Transverse colon (tissue), 4 donors: ENCODE data around the gene ANTXR2. TPM values are rescaled to one million over a fixed set of nuclear protein-coding genes. Genes with fewer than 3 reads are reported as not detected.
A peak's percentile ranks its signal among the peaks of the same experiment; 100 is the strongest.

Experiments
- DNase-seq: peaks from one replicate; pipeline ENCODE4 v3.0.0-alpha.2; 2019
- H3K27ac ChIP-seq, 4 donors: fragments of 200-600 bp; sonication (generic); 2 replicates each; pipeline ENCODE4 v1.5.1; 2016 to 2018; ENCODE audit warnings: inconsistent platforms in 4 of 4
- H3K27me3 ChIP-seq: fragments of 200-600 bp; sonication (generic); 2 replicates; pipeline ENCODE4 v1.5.1; 2017; ENCODE audit warnings: inconsistent platforms
- H3K36me3 ChIP-seq, 4 donors: fragments of 200-600 bp; sonication (generic); 2 replicates each; pipeline ENCODE4 v1.5.1; 2017 to 2019; ENCODE audit warnings: inconsistent platforms in 4 of 4
- H3K4me1 ChIP-seq, 4 donors: fragments of 200-600 bp; sonication (generic); 2 replicates each; pipeline ENCODE4 v1.5.1; 2017 to 2020; ENCODE audit warnings: inconsistent platforms in 4 of 4
- H3K4me3 ChIP-seq, 4 donors: fragments of 200-600 bp; sonication (generic); 1 replicate in 1 of 4; 2 replicates in 3 of 4; pipeline versions ENCODE4 v1.5.1 to v1.6.1; 2017 to 2019; ENCODE audit warnings: inconsistent platforms in 4 of 4
- H3K9me3 ChIP-seq, 2 donors: fragments of 200-600 bp; sonication (generic); 2 replicates each; pipeline ENCODE4 v1.5.1; 2017 to 2019; ENCODE audit warnings: inconsistent platforms in 2 of 2
- CTCF ChIP-seq, 5 experiments: fragments of 200-600 bp in 3 of 5; fragments of 450-650 bp in 2 of 5; sonication (generic) in 3 of 5; IDR thresholded peaks; 1 replicate in 2 of 5; 2 replicates in 3 of 5; pipeline ENCODE4 v1.5.1; 2016 to 2017; ENCODE audit warnings: antibody characterized with exemption in 5 of 5, inconsistent platforms in 3 of 5, mild to moderate bottlenecking in 2 of 5, moderate library complexity in 1 of 5
- EP300 ChIP-seq: sonication (generic); formaldehyde crosslinking; IDR thresholded peaks from one replicate; pipeline ENCODE4 v1.6.1; 2017; ENCODE audit warnings: antibody characterized with exemption, low read depth
- POLR2A ChIP-seq: fragments of 450-650 bp; IDR thresholded peaks from one replicate; pipeline ENCODE4 v1.6.1; 2016; ENCODE audit warnings: antibody characterized with exemption, mild to moderate bottlenecking, moderate library complexity
- POLR2AphosphoS5 ChIP-seq, 3 donors: sonication (generic); formaldehyde crosslinking; IDR thresholded peaks; one replicate each; pipeline ENCODE4 v1.6.1; 2016; ENCODE audit warnings: antibody characterized with exemption in 3 of 3
- WGBS, 2 donors: methylation state at CpG; one replicate each; pipeline ENCODE4 v1.1.5; 2018; ENCODE audit warnings: low coverage in 1 of 2; 5-methylcytosine and 5-hydroxymethylcytosine counted together
- in situ Hi-C, 4 donors: fragments of 200-750 bp; cut with MboI; loops; one replicate each; pipeline versions ENCODE4 v1.15.0 to v1.15.1; 2017; ENCODE audit warnings: low sequenced_read_pairs in 3 of 4, low pct_ligation_motif_present in 1 of 4, low pct_unique_long_range_greater_than_20kb in 1 of 4
- intact Hi-C: fragments of 100-400 bp; cut with DNase I; formaldehyde crosslinking; loops from one replicate; pipeline ENCODE4 v1.15.1; 2023; ENCODE audit warnings: low total_unique reads
- total RNA-seq, 4 donors: library from RNA; depleted of rRNA; stranded (reverse); fragments of >200 nt; gene quantifications; one replicate each; pipeline ENCODE4 v1.1.0, GENCODE V29; 2016

ANTXR2 gene
- total RNA-seq, 4 donors from 2014 or later = 46.8 to 89.8 (median 76.0) TPM

GRCh38 chr4:80069837-80070731 lies 2.9 kb downstream of the ANTXR2 start:
- no peaks in the 10 kb centered on the region for H3K9me3 ChIP-seq
- peak overlapping the region; percentile 93 to 97 (median 96) for H3K27ac ChIP-seq
- H3K36me3 ChIP-seq = peaks cover 0 to 14% (median 2%) of the 10 kb centered on the region in 4 donors
- peak overlapping the region in 3 of 4 donors; percentile 84 to 94 (median 85) for H3K4me3 ChIP-seq
- 50 to 56% methylated on average over 2 of the region's 2 CpGs for WGBS, 2 donors
- H3K4me1 ChIP-seq = peaks cover 10 to 66% (median 32%) of the 10 kb centered on the region in 4 donors
- DNase-seq = no peak
- no peaks in the 10 kb centered on the region for H3K27me3 ChIP-seq
- no peak for TF ChIP-seq POLR2AphosphoS5 (IDR thresholded peaks at IDR 0.05)
- no peak for TF ChIP-seq POLR2A
- TF ChIP-seq EP300 = no peak
- TF ChIP-seq CTCF (IDR thresholded peaks at IDR 0.05) = no peak
- in situ Hi-C loops (no loop called here), intact Hi-C loops (loop anchor here (5.0 to 10.0 kb wide), 2 partner anchors 55 to 112 kb away; no protein-coding TSS in a partner anchor)

GRCh38 chr4:80069108-80069836 lies 3.8 kb downstream of the ANTXR2 start:
- Histone ChIP-seq H3K4me3 (peak overlapping the region in 1 of 4 donors; percentile 94), H3K36me3 (peaks cover 0 to 14% (median 4%) of the 10 kb centered on the region in 4 donors), H3K27ac (peak overlapping the region; percentile 93 to 97 (median 96)), H3K4me1 (peaks cover 10 to 62% (median 33%) of the 10 kb centered on the region in 4 donors), H3K27me3 (no peaks in the 10 kb centered on the region), H3K9me3 (no peaks in the 10 kb centered on the region)
- no peak for DNase-seq
- in situ Hi-C loops (no loop called here), intact Hi-C loops (loop anchor here (10.0 kb wide), 1 partner anchor 54 kb away; no protein-coding TSS in a partner anchor)
- 67 to 69% methylated on average over 5 of the region's 5 CpGs for WGBS, 2 donors
- no peak for TF ChIP-seq POLR2A
- TF ChIP-seq EP300 = no peak
- TF ChIP-seq CTCF (IDR thresholded peaks at IDR 0.05) = no peak
- TF ChIP-seq POLR2AphosphoS5 (IDR thresholded peaks at IDR 0.05) = no peak

- in situ Hi-C loops = no loop called here
Observed at GRCh38 chr4:80065601-80066000, 7.4 kb downstream of the ANTXR2 start.

More at GRCh38 chr4:80065601-80066000, 7.4 kb downstream of the ANTXR2 start:
- Histone ChIP-seq H3K4me3 (no peak overlapping the region), H3K36me3 (peaks cover 0 to 21% (median 8%) of the 10 kb centered on the region in 4 donors), H3K27me3 (no peaks in the 10 kb centered on the region), H3K9me3 (no peaks in the 10 kb centered on the region), H3K27ac (no peak overlapping the region), H3K4me1 (peaks cover 4 to 41% (median 19%) of the 10 kb centered on the region in 4 donors)
- 82 to 92% methylated on average over 2 of the region's 2 CpGs for WGBS, 2 donors
- no peak for TF ChIP-seq CTCF (IDR thresholded peaks at IDR 0.05)
- TF ChIP-seq POLR2A = no peak
- no peak for TF ChIP-seq EP300
- TF ChIP-seq POLR2AphosphoS5 (IDR thresholded peaks at IDR 0.05) = no peak
- no peak for DNase-seq
- intact Hi-C loops = loop anchor here (10.0 kb wide), 1 partner anchor 51 kb away; no protein-coding TSS in a partner anchor
